HepG2 (cell line): ENCODE results near the gene HRG. TPM values are rescaled to one million over a fixed set of nuclear protein-coding genes. Genes with fewer than 3 reads are reported as not detected.
A peak's percentile ranks its signal among the peaks of the same experiment; 100 is the strongest.

Source experiments
- ARNT ChIP-seq: fragments of 450-650 bp; IDR thresholded peaks from 2 replicates; pipeline ENCODE4 v1.6.1; 2017
- CENPX ChIP-seq: sonication (generic); formaldehyde crosslinking; IDR thresholded peaks from 2 replicates; pipeline ENCODE4 v1.9.0; 2021; ENCODE audit warnings: mild to moderate bottlenecking, missing genetic modification reagents, moderate library complexity
- CREBL2 ChIP-seq: sonication (generic); formaldehyde crosslinking; IDR thresholded peaks from 2 replicates; pipeline ENCODE4 v1.8.1; 2023; ENCODE audit warnings: missing genetic modification reagents, mild to moderate bottlenecking, borderline replicate concordance
- ERF ChIP-seq: IDR thresholded peaks from 2 replicates; pipeline ENCODE4 v1.6.1; 2018; ENCODE audit warnings: missing biosample characterization, missing genetic modification reagents
- KIAA2018 ChIP-seq: sonication (generic); formaldehyde crosslinking; IDR thresholded peaks from 2 replicates; pipeline ENCODE4 v1.5.0; 2020; ENCODE audit warnings: mild to moderate bottlenecking, missing genetic modification reagents, borderline replicate concordance
- ZBTB33 ChIP-seq: sonication (generic); formaldehyde crosslinking; IDR thresholded peaks from 2 replicates; pipeline ENCODE4 v1.4.0; 2020; ENCODE audit warnings: missing genetic modification reagents
- ZNF264 ChIP-seq: sonication (generic); formaldehyde crosslinking; IDR thresholded peaks from 2 replicates; pipeline ENCODE4 v1.4.0; 2020; ENCODE audit warnings: missing genetic modification reagents
- ZNF367 ChIP-seq: sonication (generic); formaldehyde crosslinking; IDR thresholded peaks from 2 replicates; pipeline ENCODE4 v1.4.0; 2020; ENCODE audit warnings: missing genetic modification reagents, borderline replicate concordance
- ZNF382 ChIP-seq: sonication (generic); formaldehyde crosslinking; IDR thresholded peaks from 2 replicates; pipeline ENCODE4 v1.5.0; 2020; ENCODE audit warnings: missing genetic modification reagents, mild to moderate bottlenecking, borderline replicate concordance
- ZNF570 ChIP-seq: sonication (generic); formaldehyde crosslinking; IDR thresholded peaks from 2 replicates; pipeline ENCODE4 v1.4.0; 2020; ENCODE audit warnings: mild to moderate bottlenecking, missing genetic modification reagents, borderline replicate concordance
- ZNF776 ChIP-seq: sonication (generic); formaldehyde crosslinking; IDR thresholded peaks from 2 replicates; pipeline ENCODE4 v1.4.0; 2020; ENCODE audit warnings: mild to moderate bottlenecking, missing genetic modification reagents
- polyA plus RNA-seq, 8 experiments: library from polyadenylated mRNA; depleted of rRNA in 3 of 8; stranded (reverse) in 7 of 8; unstranded in 1 of 8; fragments of >200 nt; fragmentation: Illumina TruSeq in 4 of 8; extraction: Trizol in 4 of 8; gene quantifications; 2 replicates each; pipeline versions ENCODE4 v1.2.1 to v1.2.3, GENCODE V29; 2011 to 2016; ENCODE audit warnings: low read depth in 4 of 8, missing spikeins in 1 of 8, mixed read lengths in 1 of 8; ENCODE audit not compliant: insufficient read depth in 1 of 8
- total RNA-seq, 5 experiments: library from RNA; depleted of rRNA; stranded (reverse); fragments of >200 nt; fragmentation: Illumina TruSeq; extraction: Trizol; gene quantifications; 2 replicates each; pipeline ENCODE4 v1.2.3, GENCODE V29; 2016; ENCODE audit warnings: low read depth in 1 of 5
- TF ChIP-seq, protein P1 (sequence below): sonication (generic); formaldehyde crosslinking; IDR thresholded peaks from 2 replicates; pipeline ENCODE4 v1.8.0; 2022; ENCODE audit warnings: mild to moderate bottlenecking, missing genetic modification reagents
- TF ChIP-seq, protein P2 (sequence below): sonication (generic); formaldehyde crosslinking; IDR thresholded peaks from 2 replicates; pipeline ENCODE4 v1.9.0; 2021; ENCODE audit warnings: missing genetic modification reagents, borderline replicate concordance

HRG gene
- total and polyA plus RNA-seq, 2 of the 13 experiments (the other 11 are each of a cell fraction or from before 2014, with no cell fraction given): 0.09 to 0.11 TPM

DNA sequence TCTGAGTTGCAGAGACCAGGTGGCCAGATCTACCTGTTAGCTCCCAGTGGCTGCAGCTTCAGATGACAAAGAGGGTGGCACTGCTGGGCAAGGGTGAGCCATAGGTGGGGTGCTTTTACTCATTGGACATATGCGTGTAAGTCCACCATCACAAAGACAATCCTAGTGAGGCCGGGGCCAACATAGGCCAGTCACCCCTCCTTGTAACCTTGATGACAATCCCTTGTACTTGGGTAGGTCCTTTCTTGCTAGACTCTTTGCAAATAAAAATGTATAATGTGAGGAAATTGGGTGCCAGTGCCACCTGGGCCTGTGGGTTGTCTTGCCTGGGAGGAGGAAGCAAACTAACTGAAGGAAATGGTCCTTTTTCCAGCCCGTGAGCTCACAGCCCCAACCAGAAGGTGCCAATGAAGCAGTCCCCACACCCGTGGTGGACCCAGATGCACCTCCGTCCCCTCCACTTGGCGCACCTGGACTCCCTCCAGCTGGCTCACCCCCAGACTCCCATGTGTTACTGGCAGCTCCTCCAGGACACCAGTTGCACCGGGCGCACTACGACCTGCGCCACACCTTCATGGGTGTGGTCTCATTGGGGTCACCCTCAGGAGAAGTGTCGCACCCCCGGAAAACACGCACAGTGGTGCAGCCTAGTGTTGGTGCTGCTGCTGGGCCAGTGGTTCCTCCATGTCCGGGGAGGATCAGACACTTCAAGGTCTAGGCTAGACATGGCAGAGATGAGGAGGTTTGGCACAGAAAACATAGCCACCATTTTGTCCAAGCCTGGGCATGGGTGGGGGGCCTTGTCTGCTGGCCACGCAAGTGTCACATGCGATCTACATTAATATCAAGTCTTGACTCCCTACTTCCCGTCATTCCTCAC, 45.4 kb upstream of the HRG start (continued):
- TF ChIP-seq KIAA2018 (CRISPR knock-in tag): no peak
- no peak for TF ChIP-seq ZNF367
- no peak for TF ChIP-seq CREBL2 (CRISPR knock-in tag)
- TF ChIP-seq CENPX (CRISPR knock-in tag): no peak
- peak; percentile 88 for TF ChIP-seq ZNF776
- TF ChIP-seq ERF (CRISPR knock-in tag): peak; percentile 38
- no peak for TF ChIP-seq ZNF570 (CRISPR knock-in tag)
- TF ChIP-seq ZNF382 (CRISPR knock-in tag): no peak
- TF ChIP-seq, protein P1, sequence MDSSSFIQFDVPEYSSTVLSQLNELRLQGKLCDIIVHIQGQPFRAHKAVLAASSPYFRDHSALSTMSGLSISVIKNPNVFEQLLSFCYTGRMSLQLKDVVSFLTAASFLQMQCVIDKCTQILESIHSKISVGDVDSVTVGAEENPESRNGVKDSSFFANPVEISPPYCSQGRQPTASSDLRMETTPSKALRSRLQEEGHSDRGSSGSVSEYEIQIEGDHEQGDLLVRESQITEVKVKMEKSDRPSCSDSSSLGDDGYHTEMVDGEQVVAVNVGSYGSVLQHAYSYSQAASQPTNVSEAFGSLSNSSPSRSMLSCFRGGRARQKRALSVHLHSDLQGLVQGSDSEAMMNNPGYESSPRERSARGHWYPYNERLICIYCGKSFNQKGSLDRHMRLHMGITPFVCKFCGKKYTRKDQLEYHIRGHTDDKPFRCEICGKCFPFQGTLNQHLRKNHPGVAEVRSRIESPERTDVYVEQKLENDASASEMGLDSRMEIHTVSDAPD: peak; percentile 91
- TF ChIP-seq ZNF264 (CRISPR knock-in tag): peak; percentile 64
- TF ChIP-seq ZBTB33 (CRISPR knock-in tag): peak; percentile 46; the same call in 1 of the 2 replicates
- TF ChIP-seq, protein P2, sequence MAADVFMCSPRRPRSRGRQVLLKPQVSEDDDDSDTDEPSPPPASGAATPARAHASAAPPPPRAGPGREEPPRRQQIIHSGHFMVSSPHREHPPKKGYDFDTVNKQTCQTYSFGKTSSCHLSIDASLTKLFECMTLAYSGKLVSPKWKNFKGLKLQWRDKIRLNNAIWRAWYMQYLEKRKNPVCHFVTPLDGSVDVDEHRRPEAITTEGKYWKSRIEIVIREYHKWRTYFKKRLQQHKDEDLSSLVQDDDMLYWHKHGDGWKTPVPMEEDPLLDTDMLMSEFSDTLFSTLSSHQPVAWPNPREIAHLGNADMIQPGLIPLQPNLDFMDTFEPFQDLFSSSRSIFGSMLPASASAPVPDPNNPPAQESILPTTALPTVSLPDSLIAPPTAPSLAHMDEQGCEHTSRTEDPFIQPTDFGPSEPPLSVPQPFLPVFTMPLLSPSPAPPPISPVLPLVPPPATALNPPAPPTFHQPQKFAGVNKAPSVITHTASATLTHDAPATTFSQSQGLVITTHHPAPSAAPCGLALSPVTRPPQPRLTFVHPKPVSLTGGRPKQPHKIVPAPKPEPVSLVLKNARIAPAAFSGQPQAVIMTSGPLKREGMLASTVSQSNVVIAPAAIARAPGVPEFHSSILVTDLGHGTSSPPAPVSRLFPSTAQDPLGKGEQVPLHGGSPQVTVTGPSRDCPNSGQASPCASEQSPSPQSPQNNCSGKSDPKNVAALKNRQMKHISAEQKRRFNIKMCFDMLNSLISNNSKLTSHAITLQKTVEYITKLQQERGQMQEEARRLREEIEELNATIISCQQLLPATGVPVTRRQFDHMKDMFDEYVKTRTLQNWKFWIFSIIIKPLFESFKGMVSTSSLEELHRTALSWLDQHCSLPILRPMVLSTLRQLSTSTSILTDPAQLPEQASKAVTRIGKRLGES (CRISPR knock-in tag): no peak
- TF ChIP-seq ARNT: no peak
